Endometrial microvascular endothelial cells (primary cell): ENCODE measurements around the gene RPE. TPM values are rescaled to one million over a fixed set of nuclear protein-coding genes. Genes with fewer than 3 reads are reported as not detected.

Experiments used
- in situ Hi-C: cut with HindIII; loops from 2 replicates; pipeline ENCODE4 v1.10.0; 2017; ENCODE audit warnings: low sequenced_read_pairs, low pct_unique_long_range_greater_than_20kb; ENCODE audit errors: inconsistent ontology term
- total RNA-seq: library from RNA; depleted of rRNA; stranded (reverse); fragments of >200 nt; gene quantifications from one replicate; pipeline ENCODE4 v1.2.3, GENCODE V29; 2015; ENCODE audit errors: inconsistent ontology term

RPE gene
- total RNA-seq, result 323 TPM

DNA sequence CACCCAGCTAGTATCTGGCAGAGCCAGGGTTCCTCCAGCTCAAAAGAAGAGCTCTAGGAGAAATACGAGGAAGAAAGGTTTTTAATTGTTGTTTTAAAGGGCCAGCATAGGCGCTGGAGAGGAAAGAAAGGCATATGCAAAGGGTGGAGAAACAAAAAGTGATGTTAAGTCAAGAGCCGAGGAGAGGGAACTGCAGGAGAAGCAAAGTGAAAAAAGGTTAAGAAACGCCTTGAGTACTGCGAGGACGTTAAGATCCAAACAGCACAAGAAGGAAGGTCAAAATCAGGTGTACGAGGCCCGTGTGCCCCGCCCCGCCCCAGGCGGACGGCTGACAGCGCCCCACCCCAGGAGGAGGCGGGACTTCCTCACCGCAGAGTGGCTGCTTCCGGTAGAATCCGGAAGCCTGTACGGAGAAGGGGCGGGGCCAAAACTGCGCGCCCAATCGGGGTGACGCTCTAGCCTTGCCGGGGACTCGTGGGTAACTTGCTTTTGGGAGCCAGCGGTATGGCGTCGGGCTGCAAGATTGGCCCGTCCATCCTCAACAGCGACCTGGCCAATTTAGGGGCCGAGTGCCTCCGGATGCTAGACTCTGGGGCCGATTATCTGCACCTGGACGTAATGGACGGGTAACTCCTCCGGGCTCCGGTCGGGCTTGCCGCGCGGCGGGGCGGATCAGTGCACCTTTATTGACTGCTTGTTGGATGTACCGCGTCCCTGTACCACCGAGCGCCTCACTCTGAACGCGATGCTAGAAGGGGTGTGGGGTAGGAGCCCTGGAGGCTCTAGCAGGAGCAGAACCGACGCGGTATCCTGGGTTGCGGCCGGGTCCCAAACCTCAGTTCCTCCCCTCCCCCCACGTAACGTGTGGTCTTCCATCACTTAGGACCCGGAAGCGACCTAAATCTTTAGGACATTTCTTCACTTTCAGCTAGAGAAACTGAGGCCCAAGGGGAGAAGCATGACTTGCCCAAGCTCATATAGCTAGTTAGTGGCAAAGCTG, at the start of gene RPE:
TSS of gene RPE (plus strand) at position 481 of the 1,000 bp plus-strand sequence. CDS start at position 505, 24 bp downstream.
- in situ Hi-C loops, result no loop called here

DNA sequence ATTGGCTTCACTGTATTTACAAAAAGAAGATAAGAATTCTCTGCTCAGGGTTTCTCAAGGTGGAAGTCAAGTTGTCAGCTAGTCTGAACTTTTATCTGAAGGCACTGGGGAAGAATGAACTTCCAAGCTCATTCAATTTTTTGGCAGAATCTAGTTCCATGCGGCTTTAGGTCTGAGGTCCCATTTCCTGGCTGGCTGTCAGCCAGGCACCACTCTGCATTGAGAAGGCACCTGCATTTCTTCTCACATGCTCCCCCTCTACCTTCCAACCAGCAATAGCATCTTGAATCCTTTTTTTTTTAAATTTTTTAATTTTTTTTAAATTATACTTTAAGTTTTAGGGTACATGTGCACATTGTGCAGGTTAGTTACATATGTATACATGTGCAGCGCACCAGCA, 46.2 kb upstream of the RPE start:
- in situ Hi-C loops, result no loop called here

DNA sequence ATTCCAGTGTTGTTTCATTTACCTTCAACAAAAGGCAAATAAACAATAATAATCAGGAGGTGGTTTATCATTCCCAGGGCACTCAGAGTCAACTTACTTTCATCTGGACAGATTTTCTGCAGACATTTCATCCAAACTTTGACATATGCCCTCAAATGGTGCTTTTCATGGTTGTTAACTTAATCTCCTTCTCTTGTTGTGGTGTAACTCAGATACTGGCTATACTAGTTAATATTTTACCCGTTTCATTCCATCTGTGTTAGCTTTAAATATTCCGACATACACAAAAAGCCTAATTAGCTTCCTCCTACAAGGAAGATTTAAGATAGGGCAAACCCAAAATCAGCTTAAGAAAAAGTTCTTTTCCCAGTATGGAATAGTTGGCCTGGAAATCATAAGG, 44.4 kb upstream of the RPE start:
- in situ Hi-C loops, result no loop called here

DNA sequence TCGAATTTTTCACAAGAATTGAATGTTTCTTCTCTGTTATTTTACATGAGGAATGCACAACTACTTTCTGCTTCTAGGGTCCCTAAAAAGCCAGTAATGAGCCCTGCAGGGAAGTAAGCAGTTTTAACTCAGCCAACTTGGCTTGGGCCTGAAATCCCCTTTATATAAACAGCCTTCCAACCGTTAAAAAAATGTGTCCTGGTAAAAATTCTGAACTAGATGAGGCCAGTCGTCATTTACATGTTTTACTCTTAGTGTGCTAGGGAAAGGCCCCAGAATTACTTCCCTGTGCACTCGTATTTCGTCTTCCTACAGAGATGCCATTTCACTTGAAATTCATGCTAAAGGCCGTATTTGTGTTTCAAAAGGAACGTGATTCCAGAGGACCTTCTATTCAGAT, 42.4 kb upstream of the RPE start:
- in situ Hi-C loops, result no loop called here

DNA sequence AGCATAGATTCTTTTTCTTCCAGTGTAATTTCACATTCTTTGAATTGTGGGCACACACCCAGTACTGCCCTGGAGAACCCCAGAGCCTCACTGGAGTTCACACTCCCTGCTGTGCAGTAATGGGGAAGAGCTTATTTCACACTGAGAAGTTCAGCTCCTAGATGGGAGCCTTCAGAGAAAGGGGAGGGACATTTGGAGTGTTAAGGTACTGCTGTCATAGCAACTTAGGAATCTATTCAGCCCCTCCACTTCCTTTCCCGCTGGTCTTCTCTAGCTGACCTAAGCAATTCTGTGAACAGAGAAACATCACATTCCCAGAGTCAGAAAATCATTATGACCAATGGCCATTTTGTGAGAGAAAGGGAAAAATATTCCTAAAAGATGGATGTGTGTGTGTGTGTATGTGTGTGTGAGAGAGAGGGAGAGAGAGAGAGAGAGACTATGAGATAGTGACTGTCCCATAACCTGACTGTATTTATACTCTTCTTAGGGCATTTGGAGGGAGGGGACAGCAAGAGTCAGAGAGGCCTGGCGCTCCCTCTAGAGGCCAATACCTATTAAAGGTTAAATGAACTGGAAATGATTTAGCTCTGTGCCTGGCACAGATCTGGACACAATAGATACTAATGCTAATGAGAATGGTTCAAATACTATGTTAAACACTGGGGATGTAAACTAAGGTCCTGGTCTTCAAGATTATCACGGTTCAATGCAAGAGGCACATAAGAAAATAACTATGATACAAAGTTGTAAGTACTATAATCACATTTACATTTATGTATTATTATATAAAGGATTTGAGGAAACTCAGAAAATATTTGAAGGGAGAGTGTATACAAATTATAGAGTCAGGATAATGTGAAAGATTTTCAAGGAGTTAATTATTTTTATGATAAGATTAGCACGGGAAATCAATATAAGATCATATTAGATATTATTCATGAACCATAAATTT, 41.5 kb upstream of the RPE start:
- in situ Hi-C loops, result no loop called here

DNA sequence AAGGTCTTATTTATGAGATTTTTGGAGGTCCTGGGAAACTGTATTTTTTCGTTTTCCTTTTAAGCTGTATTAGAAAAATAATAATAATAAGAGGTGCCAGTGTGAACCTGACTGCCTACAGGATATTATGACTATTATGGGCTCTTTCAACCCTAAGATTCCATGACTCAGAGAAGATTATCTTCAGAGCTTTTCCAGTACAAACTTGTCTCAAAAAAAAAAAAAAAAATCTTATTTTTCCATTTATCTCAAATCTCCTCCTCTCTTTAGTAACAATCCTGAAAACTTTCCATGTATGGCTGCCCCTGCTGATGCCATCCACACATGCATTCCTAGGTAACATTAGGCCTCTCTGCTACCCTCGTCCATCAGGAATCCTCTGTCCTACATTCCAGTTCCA, 36.7 kb upstream of the RPE start:
- in situ Hi-C loops, result no loop called here

DNA sequence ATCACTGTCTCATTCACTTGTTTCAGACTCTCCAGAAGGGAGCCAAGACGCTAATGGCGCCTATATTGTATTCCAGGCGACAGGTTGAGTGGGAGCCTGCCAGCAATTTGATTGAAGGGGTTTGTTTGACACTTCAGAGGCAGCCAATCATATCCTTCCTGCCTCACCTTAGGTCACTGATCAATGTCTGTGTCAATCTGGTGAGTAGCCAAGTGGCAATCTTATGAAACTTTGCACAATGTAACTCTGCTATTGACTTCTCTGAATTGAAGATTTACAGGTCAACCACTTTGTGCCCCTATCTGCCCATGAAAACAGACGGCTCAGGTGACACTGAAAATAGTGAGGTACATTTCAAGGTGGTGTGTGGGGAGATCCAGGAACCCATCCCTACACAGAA, 32.7 kb upstream of the RPE start:
- in situ Hi-C loops, result no loop called here

DNA sequence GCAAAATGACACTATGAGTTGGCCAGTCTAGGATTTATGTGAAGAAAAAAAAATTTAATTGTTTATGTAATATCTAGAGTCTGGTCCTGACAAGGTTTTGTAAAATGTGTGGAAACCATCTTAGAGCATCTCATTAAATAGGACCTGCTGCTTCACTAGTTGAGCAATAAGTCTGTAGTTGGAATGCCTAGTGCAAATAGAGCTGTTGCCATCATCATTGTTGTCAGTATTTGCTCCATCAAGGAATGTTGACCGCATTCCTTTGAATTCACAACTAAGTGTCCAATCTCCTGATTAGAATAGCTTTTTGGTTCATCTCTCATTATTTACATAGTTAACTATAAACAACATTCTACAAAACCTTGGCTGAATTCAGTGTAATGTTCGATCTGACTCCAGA, 32.2 kb upstream of the RPE start:
- in situ Hi-C loops, result no loop called here

DNA sequence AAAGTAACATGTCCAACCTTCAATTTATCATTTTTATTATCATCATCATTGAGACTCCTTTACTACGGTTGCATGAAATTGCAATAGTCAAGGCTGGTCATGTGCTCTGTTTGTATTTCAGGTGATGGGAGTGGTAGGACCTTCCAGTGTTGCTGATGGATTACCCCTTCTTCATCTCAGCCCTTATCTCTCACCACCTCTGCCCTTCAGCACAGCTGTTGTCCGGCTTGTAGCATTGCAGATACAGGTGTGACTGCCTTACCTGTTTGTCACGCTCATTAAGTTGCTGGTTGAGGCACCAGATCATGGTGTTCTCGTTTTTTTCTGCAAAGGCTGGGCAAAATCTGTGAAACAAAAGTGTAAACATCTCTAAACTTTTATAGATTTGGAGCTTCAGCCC, 31.7 kb upstream of the RPE start:
- in situ Hi-C loops, result no loop called here

DNA sequence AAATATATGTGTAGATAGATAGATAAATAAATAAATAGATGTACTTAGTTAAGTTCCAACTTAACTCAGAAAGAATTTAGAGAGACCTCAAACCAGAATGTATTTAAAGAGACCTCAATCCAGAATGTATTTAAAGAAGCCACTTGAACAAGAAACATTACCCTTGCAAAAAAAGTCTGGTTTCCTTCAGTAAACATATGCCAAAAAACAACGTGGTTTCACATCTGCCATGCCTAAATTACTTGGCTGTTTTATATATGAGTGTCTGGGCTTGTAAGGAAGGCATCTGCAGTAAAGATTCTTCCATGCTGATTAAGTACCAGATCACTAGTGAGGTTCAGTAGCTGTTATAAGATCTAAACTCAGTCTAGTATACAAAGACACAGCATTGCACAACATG, 29.1 kb upstream of the RPE start:
- in situ Hi-C loops, result no loop called here

DNA sequence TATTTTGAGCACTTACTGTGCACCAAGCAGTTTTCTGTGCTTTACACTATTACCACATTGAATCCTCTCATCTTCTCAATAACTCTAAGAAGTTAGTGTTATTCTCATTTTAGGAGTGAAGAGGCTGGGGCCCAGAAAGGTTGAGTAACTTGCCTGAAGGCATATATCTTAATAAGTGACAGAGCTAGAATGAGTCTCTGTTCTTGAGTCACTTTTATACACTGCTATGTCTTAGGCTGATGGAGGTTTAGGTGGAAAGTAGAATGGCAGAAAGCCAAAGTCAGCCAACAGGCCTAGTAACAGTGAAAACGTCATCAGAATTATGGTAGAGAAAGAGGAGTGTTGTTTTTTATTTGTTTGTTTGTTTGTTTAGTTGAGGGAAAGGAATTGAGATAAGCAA, 27.9 kb upstream of the RPE start:
- in situ Hi-C loops, result no loop called here

DNA sequence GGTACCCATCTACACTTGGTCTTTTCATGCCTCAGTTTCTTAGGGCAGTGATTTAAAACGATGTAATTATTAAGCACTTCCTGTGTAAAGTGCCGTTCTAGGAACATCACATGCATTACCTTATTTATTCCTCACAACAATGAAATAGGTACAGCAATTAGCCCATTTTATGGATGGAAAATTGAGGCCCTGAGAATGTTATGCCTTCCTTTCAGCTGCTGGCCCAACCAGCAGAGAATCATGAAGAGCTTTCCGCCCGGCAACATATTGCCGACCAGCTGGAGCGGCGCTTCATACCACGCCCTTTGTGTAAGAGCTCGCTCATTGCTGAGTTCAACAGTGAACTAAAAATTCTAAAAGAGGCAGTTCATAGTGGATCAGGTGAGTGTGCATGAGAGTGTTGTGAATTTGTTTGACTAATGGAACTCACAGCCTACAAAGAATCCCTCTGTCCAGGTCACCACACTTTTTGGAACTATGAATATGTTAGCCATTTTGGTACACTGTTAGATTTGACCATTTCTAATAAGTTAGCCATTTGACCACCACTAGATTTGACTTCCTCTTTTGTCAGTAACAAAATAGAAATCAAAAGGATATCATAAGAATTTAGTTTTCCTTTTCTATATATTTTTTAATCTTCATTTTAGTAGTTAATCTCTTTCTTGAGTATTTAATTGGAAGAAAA, 25.6 kb upstream of the RPE start:
- in situ Hi-C loops, result no loop called here

DNA sequence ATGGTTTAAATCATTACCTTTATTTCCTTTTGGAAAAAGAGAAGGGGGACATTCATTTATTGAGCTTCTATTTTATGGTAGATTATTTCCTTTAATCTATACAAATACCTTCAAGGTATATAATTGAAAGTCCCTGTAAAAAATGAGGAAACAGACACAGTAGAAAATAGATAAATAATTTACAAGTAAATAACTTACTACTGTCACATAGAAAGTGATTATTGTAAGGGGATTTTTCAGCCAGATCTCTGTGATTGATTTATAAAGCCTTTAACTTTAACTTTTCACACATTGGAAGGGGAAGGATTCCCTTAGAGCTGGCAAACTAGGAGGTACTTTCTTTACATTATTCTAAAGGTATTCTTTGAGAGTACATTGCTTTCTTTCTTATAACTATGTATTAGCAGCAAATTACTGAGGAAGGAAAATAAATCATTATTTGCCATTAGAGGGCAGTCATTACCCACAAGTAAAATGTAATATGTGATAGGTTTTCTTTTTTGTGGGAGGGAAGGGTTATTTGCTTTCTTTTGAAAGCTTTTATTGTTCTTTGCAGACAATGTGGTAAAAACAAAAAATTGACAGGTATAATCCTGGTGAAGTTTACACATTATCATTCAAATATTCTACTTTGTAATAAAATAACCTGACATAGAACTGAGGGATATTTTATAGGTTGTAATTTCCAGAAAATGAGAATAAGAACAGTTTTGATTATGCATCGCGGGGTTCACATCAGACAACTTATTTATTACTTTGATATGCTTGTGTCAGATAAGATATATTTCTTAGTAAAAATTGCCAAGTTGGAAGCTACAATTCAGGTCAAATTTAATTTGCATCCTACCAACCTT, 24.8 kb upstream of the RPE start:
- in situ Hi-C loops, result no loop called here

DNA sequence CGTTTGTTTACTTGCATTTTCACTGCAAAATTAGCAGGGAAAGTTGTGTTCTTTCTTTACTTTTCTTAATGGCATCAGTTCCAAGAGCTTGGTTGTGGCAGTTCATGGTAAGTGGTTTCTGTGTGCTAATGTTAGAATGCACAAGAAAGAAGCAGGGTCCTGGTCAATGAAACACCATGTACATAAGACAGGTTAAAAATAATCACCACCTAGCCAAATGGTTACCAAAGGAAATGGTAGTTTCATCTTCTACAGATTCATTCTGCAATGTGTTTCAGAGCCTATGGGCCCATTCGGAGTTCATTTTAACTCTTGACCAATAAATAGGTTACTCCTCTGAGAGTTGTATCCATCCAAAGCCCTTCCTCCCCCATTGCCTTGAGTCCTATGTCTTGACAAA, 18.1 kb upstream of the RPE start:
- in situ Hi-C loops, result no loop called here

DNA sequence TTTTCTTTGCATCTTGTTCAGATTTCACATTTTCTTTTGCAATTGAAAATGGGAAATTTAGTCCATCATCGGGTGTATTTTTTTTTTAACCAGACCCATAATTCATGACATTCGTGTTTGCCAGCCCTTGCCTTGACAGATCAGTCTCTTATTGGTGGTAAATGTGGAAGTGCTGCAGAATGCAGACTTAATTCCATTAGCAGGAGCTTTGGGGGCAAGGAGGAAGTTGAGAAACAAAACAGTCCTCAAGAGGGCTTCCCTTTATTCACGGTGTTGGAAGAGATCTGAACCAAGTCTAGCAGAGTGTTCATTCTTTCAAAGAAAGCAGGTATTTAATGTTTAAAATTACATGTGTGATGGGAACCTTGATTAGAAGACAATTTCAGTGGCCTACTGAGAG, 16.6 kb upstream of the RPE start:
- in situ Hi-C loops, result no loop called here

DNA sequence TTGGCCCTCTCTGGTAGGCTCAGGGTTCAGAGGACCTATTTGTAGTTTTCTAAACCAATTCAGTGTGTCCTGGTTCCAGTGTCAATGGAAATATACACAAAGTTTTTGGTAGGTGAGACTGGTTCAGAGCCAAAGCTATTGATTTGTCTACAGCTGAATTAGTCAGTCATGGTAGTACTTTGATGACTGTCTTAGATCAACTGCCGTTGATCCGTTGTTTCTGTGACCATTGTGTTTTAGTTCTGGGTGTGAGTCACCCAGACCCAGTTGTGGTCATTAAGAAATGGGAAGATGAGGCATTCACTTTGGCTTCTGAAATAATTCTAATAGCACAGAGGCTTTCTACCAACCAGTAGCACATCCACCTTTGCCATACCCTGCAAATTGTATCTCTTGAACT, 16.0 kb upstream of the RPE start:
- in situ Hi-C loops, result no loop called here

DNA sequence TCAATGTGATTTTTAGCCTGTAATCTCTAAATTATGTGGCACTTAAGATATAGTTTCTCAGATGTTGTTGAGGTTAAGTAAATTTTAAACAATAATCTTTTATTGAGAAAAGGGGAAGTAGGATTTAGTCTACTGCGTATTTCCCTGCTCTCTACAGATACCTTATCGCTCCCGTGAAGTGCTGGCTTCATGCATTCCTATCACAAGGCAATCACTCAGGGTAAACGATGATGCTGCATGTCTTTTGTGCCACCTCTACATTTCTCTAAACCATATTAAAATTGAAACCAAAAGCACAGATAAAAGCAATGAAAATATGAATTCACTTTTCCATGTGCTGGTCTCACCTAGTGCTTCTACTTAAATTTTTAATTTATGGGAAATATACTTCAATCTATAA, 14.4 kb upstream of the RPE start:
- in situ Hi-C loops, result no loop called here

DNA sequence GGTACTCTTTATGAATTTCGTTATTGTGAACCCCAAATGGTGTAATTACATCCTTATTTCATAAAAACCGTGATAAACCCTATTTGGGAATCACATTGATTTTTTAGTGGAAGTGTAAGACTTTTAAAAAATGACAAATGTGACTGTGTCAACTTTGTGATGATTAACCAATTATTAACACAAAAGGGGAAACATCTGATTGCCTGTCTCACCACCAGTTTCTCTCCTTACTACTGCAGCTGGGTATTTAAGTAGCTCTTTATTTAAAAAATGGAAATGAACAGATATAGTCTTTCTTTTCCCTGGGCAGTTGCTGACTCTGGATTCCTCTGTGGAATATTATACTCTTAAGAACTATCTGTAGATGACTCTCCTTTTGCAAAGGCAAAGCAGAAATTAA, 11.6 kb upstream of the RPE start:
- in situ Hi-C loops, result no loop called here
